ENCODE results near the gene PLXNB1. TPM values are rescaled to one million over a fixed set of nuclear protein-coding genes. Genes with fewer than 3 reads are reported as not detected.

PLXNB1 gene
- total RNA-seq, 4 donors from 2014 or later, result 150 to 455 (median 312) TPM

GRCh38 chr3:48467110-48467454, 37.2 kb upstream of the PLXNB1 start:
- peaks cover 0 to 23% (median 0%) of the 10 kb centered on the region in 3 donors for H3K36me3 ChIP-seq
- no peaks in the 10 kb centered on the region for H3K9me3 ChIP-seq
- H3K4me1 ChIP-seq, result peaks cover 0 to 64% (median 36%) of the 10 kb centered on the region in 4 donors
- H3K27ac ChIP-seq, result peak overlapping the region; percentile 93 to 100 (median 97)
- no peaks in the 10 kb centered on the region for H3K27me3 ChIP-seq
- TF ChIP-seq POLR2A (IDR thresholded peaks at IDR 0.05) (no peak), CTCF (IDR thresholded peaks at IDR 0.05) (no peak)
- no peak for DNase-seq
- peak overlapping the region; percentile 46 to 71 (median 65) for H3K4me3 ChIP-seq

GRCh38 chr3:48466386-48467109, 36.7 kb upstream of the PLXNB1 start:
- DNase-seq, result peak in 2 of 3 donors; percentile 61
- Histone ChIP-seq H3K27ac (peak overlapping the region; percentile 93 to 100 (median 97)), H3K9me3 (no peaks in the 10 kb centered on the region), H3K4me1 (peaks cover 0 to 59% (median 34%) of the 10 kb centered on the region in 4 donors), H3K4me3 (peak overlapping the region; percentile 46 to 71 (median 65)), H3K27me3 (no peaks in the 10 kb centered on the region), H3K36me3 (peaks cover 0 to 24% (median 0%) of the 10 kb centered on the region in 3 donors)
- TF ChIP-seq CTCF (IDR thresholded peaks at IDR 0.05), result no peak
- no peak for TF ChIP-seq POLR2A (IDR thresholded peaks at IDR 0.05)

GRCh38 chr3:48465531-48466378, 35.9 kb upstream of the PLXNB1 start:
- peak overlapping the region; percentile 93 to 100 (median 97) for H3K27ac ChIP-seq
- peak overlapping the region; percentile 46 to 71 (median 65) for H3K4me3 ChIP-seq
- H3K4me1 ChIP-seq, result peaks cover 0 to 54% (median 30%) of the 10 kb centered on the region in 4 donors
- H3K36me3 ChIP-seq, result peaks cover 0 to 32% (median 0%) of the 10 kb centered on the region in 3 donors
- H3K27me3 ChIP-seq, result no peaks in the 10 kb centered on the region
- TF ChIP-seq CTCF (IDR thresholded peaks at IDR 0.05) (peak; percentile 42 to 87 (median 68)), POLR2A (IDR thresholded peaks at IDR 0.05) (peak; percentile 87 to 92)
- peak; percentile 93 to 97 (median 93) for DNase-seq
- no peaks in the 10 kb centered on the region for H3K9me3 ChIP-seq

GRCh38 chr3:48465237-48465530, 35.3 kb upstream of the PLXNB1 start:
- Histone ChIP-seq H3K27ac (peak overlapping the region; percentile 93 to 100 (median 97)), H3K27me3 (no peaks in the 10 kb centered on the region), H3K4me3 (no peak overlapping the region), H3K9me3 (no peaks in the 10 kb centered on the region), H3K4me1 (peaks cover 0 to 48% (median 26%) of the 10 kb centered on the region in 4 donors), H3K36me3 (peaks cover 0 to 38% (median 0%) of the 10 kb centered on the region in 3 donors)
- TF ChIP-seq CTCF (IDR thresholded peaks at IDR 0.05) (no peak), POLR2A (IDR thresholded peaks at IDR 0.05) (no peak)
- no peak for DNase-seq

GRCh38 chr3:48464713-48465221, 34.9 kb upstream of the PLXNB1 start:
- peaks cover 0 to 42% (median 0%) of the 10 kb centered on the region in 3 donors for H3K36me3 ChIP-seq
- DNase-seq, result peak in 1 of 3 donors; percentile 55

More at GRCh38 chr3:48464713-48465221, 34.9 kb upstream of the PLXNB1 start:
- H3K27me3 ChIP-seq, result no peaks in the 10 kb centered on the region
- H3K9me3 ChIP-seq, result no peaks in the 10 kb centered on the region
- H3K4me1 ChIP-seq, result peaks cover 0 to 44% (median 22%) of the 10 kb centered on the region in 4 donors
- no peak for TF ChIP-seq CTCF (IDR thresholded peaks at IDR 0.05)
- TF ChIP-seq POLR2A (IDR thresholded peaks at IDR 0.05), result no peak
- H3K4me3 ChIP-seq, result no peak overlapping the region
- peak overlapping the region; percentile 93 to 100 (median 97) for H3K27ac ChIP-seq
